Immature natural killer cell (primary cell): ENCODE measurements around the gene BDH1. TPM values are rescaled to one million over a fixed set of nuclear protein-coding genes. Genes with fewer than 3 reads are reported as not detected.

Experiments used
- DNase-seq, 3 donors: peaks; one replicate each; pipeline ENCODE4 v3.0.0; 2022; ENCODE audit warnings: mixed read lengths in 1 of 3
- H3K27ac Mint-ChIP-seq, 6 donors: one replicate each; pipeline ENCODE4 v1.8.0; 2020; ENCODE audit warnings: mixed read lengths in 6 of 6, mild to moderate bottlenecking in 5 of 6, inconsistent platforms in 4 of 6, moderate library complexity in 3 of 6
- H3K27me3 Mint-ChIP-seq, 3 donors: one replicate each; pipeline ENCODE4 v1.8.0; 2020 to 2021; ENCODE audit warnings: low read depth in 3 of 3, mild to moderate bottlenecking in 3 of 3, mixed read lengths in 3 of 3, moderate library complexity in 3 of 3, inconsistent platforms in 1 of 3
- H3K36me3 Mint-ChIP-seq, 3 donors: one replicate each; pipeline ENCODE4 v1.8.0; 2020; ENCODE audit warnings: mixed read lengths in 3 of 3, inconsistent platforms in 2 of 3, mild to moderate bottlenecking in 2 of 3
- H3K4me1 Mint-ChIP-seq, 2 donors: one replicate each; pipeline ENCODE4 v1.8.0; 2020; ENCODE audit warnings: inconsistent platforms in 2 of 2, mild to moderate bottlenecking in 2 of 2, mixed read lengths in 2 of 2, moderate library complexity in 1 of 2
- H3K4me3 Mint-ChIP-seq, 5 donors: one replicate each; pipeline ENCODE4 v1.8.0; 2020; ENCODE audit warnings: mild to moderate bottlenecking in 5 of 5, mixed read lengths in 5 of 5, inconsistent platforms in 3 of 5, moderate library complexity in 3 of 5
- H3K9me3 Mint-ChIP-seq, 6 donors: one replicate each; pipeline ENCODE4 v1.8.0; 2020; ENCODE audit warnings: mild to moderate bottlenecking in 6 of 6, mixed read lengths in 6 of 6, inconsistent platforms in 4 of 6, moderate library complexity in 3 of 6
- polyA plus RNA-seq, 3 donors: library from polyadenylated mRNA; unstranded; fragments of 300-500 nt; fragmentation: Illumina TruSeq; gene quantifications; one replicate each; pipeline ENCODE4 v1.2.3, GENCODE V29; 2021

Gene BDH1
- polyA plus RNA-seq, 3 donors from 2014 or later: 10.3 to 16.1 (median 14.2) TPM

- no peak for DNase-seq
- H3K36me3 Mint-ChIP-seq: peaks cover 4 to 7% (median 5%) of the 10 kb centered on the region in 3 donors
Observed at GRCh38 chr3:197549261-197549885, 6.4 kb downstream of the BDH1 start.

GRCh38 chr3:197547306-197548011 lies 8.3 kb downstream of the BDH1 start:
- no peaks in the 10 kb centered on the region for H3K27me3 Mint-ChIP-seq
- H3K9me3 Mint-ChIP-seq: no peaks in the 10 kb centered on the region
- no peaks in the 10 kb centered on the region for H3K4me1 Mint-ChIP-seq

More at GRCh38 chr3:197549261-197549885, 6.4 kb downstream of the BDH1 start:
- no peaks in the 10 kb centered on the region for H3K27me3 Mint-ChIP-seq
- no peaks in the 10 kb centered on the region for H3K9me3 Mint-ChIP-seq
- H3K27ac Mint-ChIP-seq: no peak overlapping the region
- no peak overlapping the region for H3K4me3 Mint-ChIP-seq
- H3K4me1 Mint-ChIP-seq: peaks cover 8% of the 10 kb centered on the region in 2 donors

GRCh38 chr3:197546307-197547085 lies 9.3 kb downstream of the BDH1 start:
- H3K27me3 Mint-ChIP-seq: no peaks in the 10 kb centered on the region
- no peak overlapping the region for H3K4me3 Mint-ChIP-seq
- peaks cover 5 to 18% (median 5%) of the 10 kb centered on the region in 3 donors for H3K36me3 Mint-ChIP-seq
- H3K4me1 Mint-ChIP-seq: no peaks in the 10 kb centered on the region
- H3K27ac Mint-ChIP-seq: no peak overlapping the region
- no peaks in the 10 kb centered on the region for H3K9me3 Mint-ChIP-seq
- DNase-seq: no peak

More at GRCh38 chr3:197547306-197548011, 8.3 kb downstream of the BDH1 start:
- Mint-ChIP-seq H3K36me3 (peaks cover 5 to 18% (median 7%) of the 10 kb centered on the region in 3 donors), H3K27ac (no peak overlapping the region), H3K4me3 (no peak overlapping the region)
- DNase-seq: no peak

- no peaks in the 10 kb centered on the region for H3K9me3 Mint-ChIP-seq
- H3K36me3 Mint-ChIP-seq: peaks cover 5 to 18% (median 5%) of the 10 kb centered on the region in 3 donors
- H3K27ac Mint-ChIP-seq: no peak overlapping the region
- H3K4me3 Mint-ChIP-seq: no peak overlapping the region
- no peak for DNase-seq
- no peaks in the 10 kb centered on the region for H3K27me3 Mint-ChIP-seq
- H3K4me1 Mint-ChIP-seq: no peaks in the 10 kb centered on the region
Observed at GRCh38 chr3:197545571-197545970, 10.2 kb downstream of the BDH1 start.

GRCh38 chr3:197545101-197545500 lies 10.7 kb downstream of the BDH1 start:
- Mint-ChIP-seq H3K36me3 (peaks cover 5 to 18% (median 5%) of the 10 kb centered on the region in 3 donors), H3K27ac (no peak overlapping the region), H3K27me3 (no peaks in the 10 kb centered on the region), H3K4me3 (no peak overlapping the region), H3K9me3 (no peaks in the 10 kb centered on the region), H3K4me1 (no peaks in the 10 kb centered on the region)
- DNase-seq: no peak

- Mint-ChIP-seq H3K27ac (no peak overlapping the region), H3K36me3 (peaks cover 5 to 18% (median 5%) of the 10 kb centered on the region in 3 donors), H3K27me3 (peaks cover 0 to 2% (median 0%) of the 10 kb centered on the region in 3 donors), H3K9me3 (no peaks in the 10 kb centered on the region), H3K4me3 (no peak overlapping the region), H3K4me1 (no peaks in the 10 kb centered on the region)
- DNase-seq: no peak
Observed at GRCh38 chr3:197542741-197543454, 12.9 kb downstream of the BDH1 start.

- H3K27me3 Mint-ChIP-seq: peaks cover 0 to 2% (median 0%) of the 10 kb centered on the region in 3 donors
- H3K27ac Mint-ChIP-seq: peak overlapping the region in 1 of 6 donors; percentile 49
- H3K9me3 Mint-ChIP-seq: no peaks in the 10 kb centered on the region
- peaks cover 5 to 18% (median 10%) of the 10 kb centered on the region in 3 donors for H3K36me3 Mint-ChIP-seq
- no peaks in the 10 kb centered on the region for H3K4me1 Mint-ChIP-seq
- no peak overlapping the region for H3K4me3 Mint-ChIP-seq
- DNase-seq: no peak
Observed at GRCh38 chr3:197541756-197542539, 13.8 kb downstream of the BDH1 start.

- Mint-ChIP-seq H3K27ac (no peak overlapping the region), H3K36me3 (peaks cover 5 to 18% (median 14%) of the 10 kb centered on the region in 3 donors), H3K9me3 (no peaks in the 10 kb centered on the region), H3K4me3 (no peak overlapping the region), H3K4me1 (no peaks in the 10 kb centered on the region), H3K27me3 (peaks cover 0 to 4% (median 2%) of the 10 kb centered on the region in 3 donors)
- DNase-seq: no peak
Observed at GRCh38 chr3:197540961-197541377, 14.8 kb downstream of the BDH1 start.

- H3K27ac Mint-ChIP-seq: peak overlapping the region in 1 of 6 donors; percentile 23
- H3K36me3 Mint-ChIP-seq: peaks cover 5 to 14% (median 12%) of the 10 kb centered on the region in 3 donors
- no peak overlapping the region for H3K4me3 Mint-ChIP-seq
Observed at GRCh38 chr3:197539651-197540051, 16.1 kb downstream of the BDH1 start.

GRCh38 chr3:197533927-197534725 lies 21.6 kb downstream of the BDH1 start:
- Mint-ChIP-seq H3K9me3 (no peaks in the 10 kb centered on the region), H3K36me3 (peaks cover 12 to 16% (median 14%) of the 10 kb centered on the region in 3 donors), H3K27me3 (peaks cover 0 to 4% (median 0%) of the 10 kb centered on the region in 3 donors), H3K27ac (no peak overlapping the region), H3K4me1 (no peaks in the 10 kb centered on the region), H3K4me3 (no peak overlapping the region)
- no peak for DNase-seq

More at GRCh38 chr3:197539651-197540051, 16.1 kb downstream of the BDH1 start:
- DNase-seq: no peak
- Mint-ChIP-seq H3K27me3 (peaks cover 0 to 4% (median 2%) of the 10 kb centered on the region in 3 donors), H3K9me3 (no peaks in the 10 kb centered on the region), H3K4me1 (no peaks in the 10 kb centered on the region)

- H3K27me3 Mint-ChIP-seq: peaks cover 0 to 4% (median 0%) of the 10 kb centered on the region in 3 donors
- no peak for DNase-seq
- no peaks in the 10 kb centered on the region for H3K4me1 Mint-ChIP-seq
- H3K9me3 Mint-ChIP-seq: no peaks in the 10 kb centered on the region
- no peak overlapping the region for H3K4me3 Mint-ChIP-seq
- H3K36me3 Mint-ChIP-seq: peaks cover 12 to 17% (median 15%) of the 10 kb centered on the region in 3 donors
- no peak overlapping the region for H3K27ac Mint-ChIP-seq
Observed at GRCh38 chr3:197533396-197533795, 22.4 kb downstream of the BDH1 start.

- DNase-seq: no peak
- Mint-ChIP-seq H3K4me1 (no peaks in the 10 kb centered on the region), H3K9me3 (no peaks in the 10 kb centered on the region), H3K27me3 (peaks cover 0 to 4% (median 0%) of the 10 kb centered on the region in 3 donors), H3K27ac (no peak overlapping the region), H3K36me3 (peaks cover 12 to 25% (median 23%) of the 10 kb centered on the region in 3 donors), H3K4me3 (no peak overlapping the region)
Observed at GRCh38 chr3:197532388-197532787, 23.4 kb downstream of the BDH1 start.
